WERI-Rb-1 (cell line): Measurements from ENCODE around the gene ENKD1.

Experiments used
- DNase-seq: peaks from one replicate; pipeline ENCODE4 v3.0.0-alpha.2; 2020
- H3K27ac ChIP-seq: fragments of 250-450 bp; sonication (Bioruptor Pico); 2 replicates; pipeline ENCODE4 v1.5.1; 2020; ENCODE audit warnings: mild to moderate bottlenecking, moderate library complexity
- H3K27me3 ChIP-seq: fragments of 250-450 bp; sonication (Bioruptor Pico); 2 replicates; pipeline ENCODE4 v1.5.1; 2021; ENCODE audit warnings: mild to moderate bottlenecking, low read depth, moderate library complexity; ENCODE audit not compliant: insufficient read depth, severe bottlenecking
- H3K36me3 ChIP-seq: fragments of 250-450 bp; sonication (Bioruptor Pico); 2 replicates; pipeline ENCODE4 v1.5.1; 2020; ENCODE audit warnings: mild to moderate bottlenecking, moderate library complexity
- H3K4me3 ChIP-seq: 2 replicates; pipeline ENCODE4 v1.5.1; 2011; ENCODE audit warnings: low read depth, mild to moderate bottlenecking, control low read depth, low read length
- H3K9me3 ChIP-seq: fragments of 250-450 bp; sonication (Bioruptor Pico); 2 replicates; pipeline ENCODE4 v1.5.1; 2021; ENCODE audit warnings: mild to moderate bottlenecking, moderate library complexity; ENCODE audit not compliant: severe bottlenecking
- TF ChIP-seq, protein P1 (sequence below): IDR thresholded peaks from 2 replicates; pipeline ENCODE4 v1.5.1; 2011; ENCODE audit warnings: low read depth, mild to moderate bottlenecking, control low read depth, inconsistent platforms, low read length

Gene ENKD1

DNA sequence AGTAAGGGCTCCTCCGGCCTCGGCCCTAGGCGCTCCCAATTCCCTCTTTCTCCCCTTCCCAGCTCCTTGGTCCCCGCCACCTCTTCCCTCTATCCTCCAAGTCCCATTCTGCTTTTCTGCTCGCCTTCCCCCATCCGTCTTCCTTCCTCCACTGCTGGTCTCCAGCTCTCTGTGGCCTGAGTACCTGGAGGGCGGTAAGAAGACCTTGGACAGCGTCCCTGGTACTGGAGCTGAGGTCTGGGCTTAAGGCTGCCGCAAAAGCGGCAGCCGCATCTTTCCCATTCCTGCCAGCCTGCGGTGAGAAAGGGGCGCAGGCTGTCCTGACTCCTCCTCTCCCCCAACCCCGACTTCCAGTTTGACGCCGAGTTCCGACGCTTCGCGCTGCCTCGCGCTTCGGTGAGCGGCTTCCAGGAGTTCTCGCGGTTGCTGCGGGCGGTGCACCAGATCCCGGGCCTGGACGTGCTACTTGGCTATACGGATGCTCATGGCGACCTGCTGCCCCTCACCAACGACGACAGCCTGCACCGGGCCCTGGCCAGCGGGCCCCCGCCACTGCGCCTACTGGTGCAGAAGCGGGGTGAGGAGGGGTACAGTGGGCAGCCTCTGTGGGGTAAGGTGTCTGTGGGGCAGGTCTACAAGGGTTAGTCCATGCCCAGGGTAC is 5.3 kb downstream of the ENKD1 start:
- TF ChIP-seq, protein P1, sequence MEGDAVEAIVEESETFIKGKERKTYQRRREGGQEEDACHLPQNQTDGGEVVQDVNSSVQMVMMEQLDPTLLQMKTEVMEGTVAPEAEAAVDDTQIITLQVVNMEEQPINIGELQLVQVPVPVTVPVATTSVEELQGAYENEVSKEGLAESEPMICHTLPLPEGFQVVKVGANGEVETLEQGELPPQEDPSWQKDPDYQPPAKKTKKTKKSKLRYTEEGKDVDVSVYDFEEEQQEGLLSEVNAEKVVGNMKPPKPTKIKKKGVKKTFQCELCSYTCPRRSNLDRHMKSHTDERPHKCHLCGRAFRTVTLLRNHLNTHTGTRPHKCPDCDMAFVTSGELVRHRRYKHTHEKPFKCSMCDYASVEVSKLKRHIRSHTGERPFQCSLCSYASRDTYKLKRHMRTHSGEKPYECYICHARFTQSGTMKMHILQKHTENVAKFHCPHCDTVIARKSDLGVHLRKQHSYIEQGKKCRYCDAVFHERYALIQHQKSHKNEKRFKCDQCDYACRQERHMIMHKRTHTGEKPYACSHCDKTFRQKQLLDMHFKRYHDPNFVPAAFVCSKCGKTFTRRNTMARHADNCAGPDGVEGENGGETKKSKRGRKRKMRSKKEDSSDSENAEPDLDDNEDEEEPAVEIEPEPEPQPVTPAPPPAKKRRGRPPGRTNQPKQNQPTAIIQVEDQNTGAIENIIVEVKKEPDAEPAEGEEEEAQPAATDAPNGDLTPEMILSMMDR = no peak
- Histone ChIP-seq H3K36me3 (peaks cover 57% of the 10 kb centered on the region), H3K9me3 (no peaks in the 10 kb centered on the region), H3K27ac (peak overlapping the region; percentile 61), H3K4me3 (peak overlapping the region; percentile 86), H3K27me3 (no peaks in the 10 kb centered on the region)
- no peak for DNase-seq

DNA sequence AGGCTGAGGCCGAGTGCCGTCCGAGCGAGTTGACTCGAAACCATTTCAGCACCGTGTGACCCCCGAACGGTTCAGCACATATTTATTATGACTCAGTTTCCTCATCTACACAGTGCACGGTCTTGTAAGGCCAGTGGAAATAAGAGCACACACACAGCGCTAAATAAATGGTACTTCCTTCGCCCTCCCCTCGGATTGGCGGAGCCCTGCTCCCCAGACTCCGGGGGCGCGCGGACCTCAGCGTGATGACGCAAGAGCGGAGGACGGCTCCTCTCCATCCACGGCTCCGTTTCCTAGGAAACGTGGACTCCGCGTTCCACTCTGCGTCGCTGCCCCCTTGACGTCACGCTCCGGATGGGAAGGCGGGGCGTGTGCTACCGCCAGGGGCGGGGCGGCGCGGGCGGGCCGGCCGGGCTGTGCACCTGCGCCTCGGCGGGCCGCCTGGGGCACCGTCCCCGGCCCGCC is 6.0 kb downstream of the ENKD1 start, which contains the start of gene PARD6A:
PARD6A (plus strand) TSS at position 397 of the 465 bp plus-strand sequence. CDS start 79 bp downstream, outside the sequence.
- peak within 1 kb of the TSS; percentile 86 for H3K4me3 ChIP-seq
- H3K27ac ChIP-seq = peak within 1 kb of the TSS; percentile 80
- no peaks in the 10 kb centered on the region for H3K9me3 ChIP-seq
- H3K36me3 ChIP-seq = peaks cover 63% of the 10 kb centered on the region
- TF ChIP-seq, protein P1 = no peak
- no peaks in the 10 kb centered on the region for H3K27me3 ChIP-seq
- DNase-seq = peak; percentile 96

DNA sequence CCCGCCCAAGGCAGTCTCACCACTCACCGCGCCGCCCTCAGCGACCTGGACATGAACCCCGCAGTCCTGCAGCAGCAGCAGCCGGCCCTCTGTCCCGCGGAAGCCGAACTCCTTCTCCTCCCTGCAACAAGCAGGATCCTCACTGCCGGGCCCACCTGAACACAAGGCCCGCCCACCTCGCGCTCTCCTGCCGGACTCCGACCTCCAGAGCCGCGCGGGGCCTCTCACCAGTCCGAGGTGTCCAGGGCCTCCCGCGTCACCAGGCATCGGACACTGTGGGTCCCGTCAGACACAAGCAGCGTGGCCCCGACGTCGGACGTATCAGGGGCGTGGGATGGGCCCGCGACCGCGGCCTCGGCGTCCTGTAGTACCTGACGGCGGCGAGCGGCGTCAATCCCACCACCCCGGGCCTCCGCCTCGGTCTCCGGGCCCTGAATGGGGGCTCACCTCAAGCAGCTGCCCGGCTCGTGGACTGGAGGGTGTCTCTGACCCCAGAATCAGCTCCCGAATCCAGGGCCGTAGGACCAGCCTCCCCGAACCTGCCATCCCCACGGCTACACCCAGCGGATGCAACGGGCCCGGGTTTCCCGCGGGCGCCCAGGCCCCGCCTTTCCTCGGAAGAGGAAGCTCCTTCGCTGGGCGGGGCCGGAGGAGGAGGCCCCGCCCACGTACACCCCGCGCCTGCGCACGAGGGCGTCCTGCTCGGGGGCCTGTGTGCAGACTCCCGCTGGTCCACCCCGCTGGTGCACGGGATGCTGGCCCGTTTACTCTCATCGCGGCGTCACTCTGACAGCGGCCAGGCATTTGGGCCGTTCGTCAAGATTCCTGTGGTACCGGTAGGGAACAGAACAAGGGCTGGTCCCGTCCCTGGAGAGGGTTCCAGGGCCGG is 6.6 kb downstream of the ENKD1 start, which contains the start of gene ACD:
ACD (minus strand) TSS at position 586 of the 889 bp plus-strand sequence; CDS start at position 546, 40 bp downstream.
- DNase-seq = peak; percentile 88
- TF ChIP-seq, protein P1 = no peak
- peaks cover 70% of the 10 kb centered on the region for H3K36me3 ChIP-seq
- H3K27me3 ChIP-seq = no peaks in the 10 kb centered on the region
- no peaks in the 10 kb centered on the region for H3K9me3 ChIP-seq
- peak within 1 kb of the TSS; percentile 80 for H3K27ac ChIP-seq
- peak within 1 kb of the TSS; percentile 86 for H3K4me3 ChIP-seq

DNA sequence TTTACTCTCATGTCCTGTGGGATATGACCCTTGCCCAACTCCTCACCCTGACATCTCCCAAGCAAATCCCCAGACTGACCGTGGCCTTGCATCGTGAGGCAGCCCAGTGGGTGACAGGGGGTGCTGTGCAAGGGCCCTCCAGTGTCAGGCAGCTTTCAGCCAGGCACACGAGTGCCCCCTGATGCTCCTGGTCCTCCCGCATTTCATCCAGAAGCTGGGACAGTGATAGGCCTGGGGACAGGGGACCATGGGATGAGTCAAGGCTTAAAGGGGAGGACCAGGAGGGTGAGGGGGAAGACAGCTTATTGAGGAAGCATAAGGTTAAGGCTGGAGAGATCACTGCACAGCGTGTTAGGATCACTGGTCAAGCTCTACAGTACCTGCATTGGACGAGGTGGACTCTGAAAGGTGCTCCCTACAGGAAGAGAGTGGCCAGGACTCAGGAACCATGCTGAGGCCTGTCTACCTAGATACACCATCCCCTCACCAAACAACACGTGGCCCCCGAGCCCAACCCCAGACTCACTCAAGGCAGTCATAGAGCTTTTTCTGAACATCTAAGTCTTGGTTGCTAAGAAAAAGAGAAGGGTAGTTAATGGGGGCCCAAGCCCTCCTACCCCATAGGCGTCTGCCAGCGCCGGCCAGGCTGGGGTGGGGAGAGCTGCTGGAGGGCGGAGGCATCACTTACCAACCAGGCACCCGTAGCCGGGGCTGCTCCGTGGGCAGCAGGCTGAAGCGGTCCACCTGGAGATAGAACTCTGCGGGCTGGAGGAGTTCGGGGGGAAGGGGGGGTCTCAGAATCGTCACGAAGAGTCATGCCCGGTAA is 7.5 kb downstream of the ENKD1 start:
- TF ChIP-seq, protein P1 = no peak
- Histone ChIP-seq H3K9me3 (no peaks in the 10 kb centered on the region), H3K4me3 (peak overlapping the region; percentile 86), H3K27me3 (no peaks in the 10 kb centered on the region), H3K36me3 (peaks cover 71% of the 10 kb centered on the region), H3K27ac (peak overlapping the region; percentile 80)
- DNase-seq = no peak

DNA sequence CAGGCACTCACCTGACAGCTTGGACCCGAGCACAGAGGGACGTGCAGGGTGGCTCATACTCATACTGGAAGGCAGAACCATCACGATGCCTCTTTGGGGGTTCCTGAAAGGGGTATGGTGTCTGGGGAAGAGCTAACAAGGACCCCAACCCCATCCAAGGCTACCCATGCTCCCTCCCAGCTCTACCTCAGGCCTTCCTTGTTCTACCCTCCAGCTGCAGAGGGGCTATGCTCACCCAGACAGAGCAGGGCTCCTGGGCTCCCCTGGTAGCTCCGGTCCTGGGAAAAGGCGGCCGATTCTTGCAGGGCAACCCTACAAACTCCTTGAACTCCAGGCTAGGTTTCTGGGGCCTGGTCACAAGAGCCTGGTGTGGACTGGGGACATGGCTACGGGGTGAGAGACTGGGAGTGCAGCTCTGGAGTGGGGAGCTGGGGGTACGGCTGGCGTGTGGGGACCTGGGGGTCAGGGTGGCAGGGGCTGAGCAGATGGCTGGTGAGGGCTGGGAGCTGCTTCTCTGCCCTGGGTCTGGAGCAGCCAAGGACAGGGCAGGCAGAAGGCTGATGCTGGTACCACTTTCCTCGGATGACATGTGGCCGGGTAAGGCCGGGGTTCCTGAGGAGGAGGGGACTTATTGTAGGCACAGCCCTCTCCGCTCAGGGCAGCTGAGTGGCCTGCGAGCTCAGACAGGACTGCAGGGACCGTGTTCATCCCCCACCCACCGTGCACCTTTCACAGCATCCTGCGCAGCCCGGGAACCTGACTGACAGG is 8.6 kb downstream of the ENKD1 start:
- Histone ChIP-seq H3K4me3 (no peak overlapping the region), H3K36me3 (peaks cover 62% of the 10 kb centered on the region)

More for the DNA sequence above, 8.6 kb downstream of the ENKD1 start:
- Histone ChIP-seq H3K27ac (no peak overlapping the region), H3K9me3 (no peaks in the 10 kb centered on the region), H3K27me3 (no peaks in the 10 kb centered on the region)
- TF ChIP-seq, protein P1 = no peak
- DNase-seq = no peak
